Body of pancreas (tissue), 4 donors: Measurements from ENCODE around the gene SNTG2. TPM values are rescaled to one million over a fixed set of nuclear protein-coding genes. Genes with fewer than 3 reads are reported as not detected.
A peak's percentile ranks its signal among the peaks of the same experiment; 100 is the strongest.
"Not testable (repeated sequence)": the region's sequence is repeated elsewhere in the genome, so short reads cannot be mapped to it uniquely, and the experiment has no call there.

Experiments
- ATAC-seq: fragments of 150-250 bp; one replicate; pipeline ENCODE4 v1.9.1; 2016
- DNase-seq, 4 donors: peaks; one replicate each; pipeline ENCODE4 v3.0.0-alpha.2; 2019
- H3K27ac ChIP-seq, 4 donors: fragments of 200-600 bp; sonication (generic); 1 replicate in 3 of 4; 2 replicates in 1 of 4; pipeline versions ENCODE4 v1.5.1 to v1.6.1; 2016 to 2019; ENCODE audit warnings: mild to moderate bottlenecking in 1 of 4, mixed read lengths in 1 of 4, moderate library complexity in 1 of 4
- H3K27me3 ChIP-seq, 2 donors: fragments of 200-600 bp; sonication (generic); one replicate each; pipeline ENCODE4 v1.6.0; 2016; ENCODE audit warnings: mild to moderate bottlenecking in 1 of 2
- H3K36me3 ChIP-seq, 2 donors: fragments of 200-600 bp; sonication (generic); replicated peaks in 1 of 2; 2 replicates each; pipeline ENCODE4 v1.5.1; 2016; ENCODE audit warnings: low read depth in 2 of 2; ENCODE audit not compliant: insufficient read depth in 1 of 2
- H3K4me1 ChIP-seq: fragments of 200-600 bp; sonication (generic); one replicate; pipeline ENCODE4 v1.6.0; 2016
- H3K4me3 ChIP-seq, 2 donors: fragments of 200-600 bp; sonication (generic); 1 replicate in 1 of 2; 2 replicates in 1 of 2; pipeline ENCODE4 v1.5.1; 2016 to 2019
- H3K9me3 ChIP-seq, 3 donors: fragments of 200-600 bp; sonication (generic); 1 replicate in 2 of 3; 2 replicates in 1 of 3; pipeline ENCODE4 v1.5.1; 2016
- CTCF ChIP-seq, 7 experiments: fragments of 450-650 bp in 4 of 7; fragments of 200-600 bp in 3 of 7; sonication (generic) in 3 of 7; IDR thresholded peaks; one replicate each; pipeline ENCODE4 v1.5.1; 2016 to 2019; ENCODE audit warnings: antibody characterized with exemption in 7 of 7
- POLR2A ChIP-seq, 3 donors: fragments of 450-650 bp; IDR thresholded peaks; one replicate each; pipeline ENCODE4 v1.6.1; 2016; ENCODE audit warnings: antibody characterized with exemption in 3 of 3, mild to moderate bottlenecking in 2 of 3
- WGBS, 2 donors: methylation state at CpG; one replicate each; pipeline ENCODE4 v1.1.5; 2017; 5-methylcytosine and 5-hydroxymethylcytosine counted together
- intact Hi-C: fragments of 100-400 bp; cut with DNase I; formaldehyde crosslinking; loops from one replicate; pipeline ENCODE4 v1.15.1; 2023
- total RNA-seq, 2 donors: library from RNA; depleted of rRNA; stranded (reverse); fragments of >200 nt; gene quantifications; one replicate each; pipeline ENCODE4 v1.1.0, GENCODE V29; 2016

SNTG2 gene
- total RNA-seq, 2 donors from 2014 or later: 11.9 to 18.7 TPM

- Histone ChIP-seq H3K4me3 (no peak overlapping the region), H3K27me3 (no peaks in the 10 kb centered on the region), H3K9me3 (no peaks in the 10 kb centered on the region), H3K27ac (no peak overlapping the region), H3K36me3 (no peaks in the 10 kb centered on the region), H3K4me1 (peaks cover 4% of the 10 kb centered on the region)
- no peak for ATAC-seq
- WGBS, 2 donors: 67 to 77% methylated on average over 6 of the region's 6 CpGs
- no peak for DNase-seq
- intact Hi-C loops: no loop called here
- no peak for TF ChIP-seq POLR2A (IDR thresholded peaks at IDR 0.05)
- TF ChIP-seq CTCF (IDR thresholded peaks at IDR 0.05): no peak
Measured at GRCh38 chr2:1222056-1222455, 271.4 kb downstream of the SNTG2 start.

- WGBS, 2 donors: 73 to 87% methylated on average over 7 to 11 of the region's 11 CpGs
- intact Hi-C loops: no loop called here
- no peak for ATAC-seq
- H3K4me3 ChIP-seq: no peak overlapping the region
- DNase-seq: no peak
- H3K4me1 ChIP-seq: peaks cover 5% of the 10 kb centered on the region
- H3K27me3 ChIP-seq: no peaks in the 10 kb centered on the region
- H3K27ac ChIP-seq: no peak overlapping the region
- TF ChIP-seq CTCF (IDR thresholded peaks at IDR 0.05) (no peak), POLR2A (IDR thresholded peaks at IDR 0.05) (no peak)
- H3K9me3 ChIP-seq: no peaks in the 10 kb centered on the region
- H3K36me3 ChIP-seq: no peaks in the 10 kb centered on the region
Measured at GRCh38 chr2:1223791-1224190, 273.1 kb downstream of the SNTG2 start.

GRCh38 chr2:1224901-1225300 lies 274.3 kb downstream of the SNTG2 start:
- Histone ChIP-seq H3K36me3 (no peaks in the 10 kb centered on the region), H3K9me3 (no peaks in the 10 kb centered on the region), H3K27me3 (no peaks in the 10 kb centered on the region), H3K4me3 (no peak overlapping the region), H3K27ac (no peak overlapping the region), H3K4me1 (peaks cover 5% of the 10 kb centered on the region)
- intact Hi-C loops: no loop called here
- DNase-seq (no peak), ATAC-seq (no peak)
- 63 to 65% methylated on average over 3 of the region's 3 CpGs for WGBS, 2 donors
- no peak for TF ChIP-seq CTCF (IDR thresholded peaks at IDR 0.05)
- TF ChIP-seq POLR2A (IDR thresholded peaks at IDR 0.05): no peak

- Histone ChIP-seq H3K36me3 (no peaks in the 10 kb centered on the region), H3K4me1 (peaks cover 5% of the 10 kb centered on the region), H3K27me3 (no peaks in the 10 kb centered on the region), H3K9me3 (no peaks in the 10 kb centered on the region), H3K27ac (no peak overlapping the region), H3K4me3 (no peak overlapping the region)
- TF ChIP-seq POLR2A (IDR thresholded peaks at IDR 0.05): no peak
- TF ChIP-seq CTCF (IDR thresholded peaks at IDR 0.05): no peak
- ATAC-seq (no peak), DNase-seq (peak in 1 of 4 donors; percentile 34)
- intact Hi-C loops: no loop called here
- WGBS, 2 donors: 69 to 86% methylated on average over 3 of the region's 3 CpGs
Measured at GRCh38 chr2:1226766-1227165, 276.1 kb downstream of the SNTG2 start.

GRCh38 chr2:1227274-1227900 lies 276.7 kb downstream of the SNTG2 start:
- no peak for DNase-seq
- Histone ChIP-seq H3K27ac (no peak overlapping the region), H3K9me3 (no peaks in the 10 kb centered on the region), H3K4me1 (peaks cover 5% of the 10 kb centered on the region), H3K4me3 (no peak overlapping the region), H3K36me3 (no peaks in the 10 kb centered on the region), H3K27me3 (no peaks in the 10 kb centered on the region)
- ATAC-seq: no peak
- 74 to 77% methylated on average over 19 of the region's 19 CpGs for WGBS, 2 donors
- TF ChIP-seq POLR2A (IDR thresholded peaks at IDR 0.05) (no peak), CTCF (IDR thresholded peaks at IDR 0.05) (no peak)
- intact Hi-C loops: no loop called here

- H3K9me3 ChIP-seq, intact Hi-C loops, DNase-seq, ATAC-seq, H3K4me3 ChIP-seq, H3K27me3 ChIP-seq, H3K36me3 ChIP-seq, H3K27ac ChIP-seq, H3K4me1 ChIP-seq: not testable (repeated sequence)
- WGBS, 2 donors: 83 to 96% methylated on average over 3 to 16 of the region's 30 CpGs
Measured at GRCh38 chr2:1229596-1229995, 278.9 kb downstream of the SNTG2 start.
